ENCODE measurements around the gene FAM180B. TPM values are rescaled to one million over a fixed set of nuclear protein-coding genes. Genes with fewer than 3 reads are reported as not detected.

FAM180B gene
- total and polyA plus RNA-seq, 2 of the 13 experiments (the other 11 are each of a cell fraction or from before 2014, with no cell fraction given): 0.40 to 1.0 TPM

GRCh38 chr11:47578524-47579494, 7.7 kb upstream of the FAM180B start, which contains the start of the genes KBTBD4 and NDUFS3 (continued):
- TF ChIP-seq SNAPC4 (CRISPR knock-in tag; IDR thresholded peaks at IDR 0.05) (no peak), ZBTB43 (CRISPR knock-in tag; conservative IDR thresholded peaks at IDR 0.05) (0 out of 2 replicates have a peak, but pooled peaks have one; percentile 39), RARA (CRISPR knock-in tag; IDR thresholded peaks at IDR 0.05) (peak; percentile 52; the same call in 1 of the 2 replicates), ZNF34 (CRISPR knock-in tag; IDR thresholded peaks at IDR 0.05; ENCODE audit: borderline replicate concordance) (peak; percentile 91), RORA (CRISPR knock-in tag; IDR thresholded peaks at IDR 0.05) (no peak), SP4 (CRISPR knock-in tag; IDR thresholded peaks at IDR 0.05) (peak; percentile 91), ZC3H13 (CRISPR knock-in tag; IDR thresholded peaks at IDR 0.05) (peak; percentile 77; the same call in 1 of the 2 replicates), ARID4A (CRISPR knock-in tag; IDR thresholded peaks at IDR 0.05; ENCODE audit: borderline replicate concordance) (peak; percentile 98), MBNL3 (CRISPR knock-in tag; conservative IDR thresholded peaks at IDR 0.05) (no peak), SALL2 (CRISPR knock-in tag; IDR thresholded peaks at IDR 0.05) (peak; percentile 95), TEAD2 (CRISPR knock-in tag; IDR thresholded peaks at IDR 0.05) (0 out of 2 replicates have a peak, but pooled peaks have one; percentile 50), ZNF557 (CRISPR knock-in tag; IDR thresholded peaks at IDR 0.05) (peak; percentile 20; the same call in 1 of the 2 replicates), ZNF124 (CRISPR knock-in tag; IDR thresholded peaks at IDR 0.05) (peak; percentile 95), ZBTB25 (CRISPR knock-in tag; IDR thresholded peaks at IDR 0.05) (peak; percentile 91), ZNF652 (CRISPR knock-in tag; IDR thresholded peaks at IDR 0.05; ENCODE audit: borderline replicate concordance, low read depth) (no peak), NR2C2 (CRISPR knock-in tag; IDR thresholded peaks at IDR 0.05; ENCODE audit: borderline replicate concordance) (peak; percentile 96), ZNF225 (CRISPR knock-in tag; IDR thresholded peaks at IDR 0.05) (peak; percentile 67; the same call in 1 of the 2 replicates)
